Glomerular endothelial cell (primary cell): Measurements from ENCODE around the gene ADAD2. TPM values are rescaled to one million over a fixed set of nuclear protein-coding genes. Genes with fewer than 3 reads are reported as not detected.

Source experiments
- DNase-seq: peaks from one replicate; pipeline ENCODE4 v3.0.0-alpha.2; 2011; ENCODE audit warnings: low read depth, low spot score; ENCODE audit errors: extremely low read depth
- total RNA-seq: library from RNA; depleted of rRNA; stranded (reverse); fragments of >200 nt; gene quantifications from 2 replicates; pipeline ENCODE4 v1.2.3, GENCODE V29; 2015

The ADAD2 gene
- total RNA-seq, 1 donor from 2014 or later = 0.06 TPM

GRCh38 chr16:84220851-84221250 is 29.9 kb downstream of the ADAD2 start:
- DNase-seq = no peak

GRCh38 chr16:84223456-84223855 is 32.5 kb downstream of the ADAD2 start:
- no peak for DNase-seq

GRCh38 chr16:84224554-84224953 is 33.6 kb downstream of the ADAD2 start:
- no peak for DNase-seq

GRCh38 chr16:84225126-84225525 is 34.2 kb downstream of the ADAD2 start:
- DNase-seq = no peak

GRCh38 chr16:84225571-84225970 is 34.6 kb downstream of the ADAD2 start:
- no peak for DNase-seq

GRCh38 chr16:84226026-84226425 is 35.1 kb downstream of the ADAD2 start:
- DNase-seq = no peak

- no peak for DNase-seq
Observed at GRCh38 chr16:84227548-84227947, 36.6 kb downstream of the ADAD2 start.

- no peak for DNase-seq
Observed at GRCh38 chr16:84228256-84228838, 37.4 kb downstream of the ADAD2 start.

- no peak for DNase-seq
Observed at GRCh38 chr16:84229471-84229870, 38.5 kb downstream of the ADAD2 start.

- no peak for DNase-seq
Observed at GRCh38 chr16:84232060-84232459, 41.1 kb downstream of the ADAD2 start.

- DNase-seq = no peak
Observed at GRCh38 chr16:84232969-84233368, 42.0 kb downstream of the ADAD2 start.

- no peak for DNase-seq
Observed at GRCh38 chr16:84233748-84234147, 42.8 kb downstream of the ADAD2 start.

- no peak for DNase-seq
Observed at GRCh38 chr16:84234321-84235241, 43.6 kb downstream of the ADAD2 start.

- DNase-seq = no peak
Observed at GRCh38 chr16:84236671-84237070, 45.7 kb downstream of the ADAD2 start.

GRCh38 chr16:84237994-84238750 is 47.2 kb downstream of the ADAD2 start:
- no peak for DNase-seq

GRCh38 chr16:84239141-84239769 is 48.3 kb downstream of the ADAD2 start:
- DNase-seq = no peak

GRCh38 chr16:84239909-84240308 is 49.0 kb downstream of the ADAD2 start, which contains the start of gene KCNG4:
Gene KCNG4 (minus strand): TSS chr16:84240012. CDS start chr16:84237485, 2,527 bp downstream.
- no peak for DNase-seq

- no peak for DNase-seq
Observed at GRCh38 chr16:84240455-84240854, 49.5 kb downstream of the ADAD2 start.

GRCh38 chr16:84241778-84242177 is 50.8 kb downstream of the ADAD2 start:
- DNase-seq = no peak

- DNase-seq = no peak
Observed at GRCh38 chr16:84242839-84243238, 51.9 kb downstream of the ADAD2 start.

- no peak for DNase-seq
Observed at GRCh38 chr16:84243732-84244131, 52.8 kb downstream of the ADAD2 start.
